ENCODE results near the gene PROX2.

Gene PROX2

DNA sequence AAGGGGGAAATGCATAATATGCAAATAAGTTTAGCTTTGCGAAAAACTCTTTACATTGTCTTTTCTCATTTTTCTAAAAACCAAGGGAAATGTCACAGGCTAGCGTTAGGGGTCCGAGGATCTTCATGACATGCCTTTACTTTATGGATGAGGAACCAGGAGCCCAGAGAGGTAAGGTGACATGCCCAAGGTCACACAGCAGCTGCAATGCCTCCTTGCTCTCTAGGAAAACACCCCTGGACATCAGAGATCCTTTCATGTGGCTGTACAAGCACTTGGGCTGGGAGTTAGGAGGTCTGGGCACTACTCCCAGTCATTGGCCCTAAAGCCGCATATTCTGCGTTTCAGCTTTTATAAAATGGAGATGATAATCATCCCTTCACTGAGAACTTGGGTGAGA, 741 bp downstream of the PROX2 start:
- DNase-seq: no peak

- DNase-seq: no peak
Measured at GRCh38 chr14:74871819-74872218, 4.1 kb downstream of the PROX2 start.

- no peak for DNase-seq
Measured at GRCh38 chr14:74868739-74869138, 7.2 kb downstream of the PROX2 start.

GRCh38 chr14:74867673-74868072, 8.3 kb downstream of the PROX2 start:
- peak; percentile 14 to 38 for DNase-seq

- DNase-seq: no peak
Measured at GRCh38 chr14:74866708-74867389, 9.1 kb downstream of the PROX2 start.

DNA sequence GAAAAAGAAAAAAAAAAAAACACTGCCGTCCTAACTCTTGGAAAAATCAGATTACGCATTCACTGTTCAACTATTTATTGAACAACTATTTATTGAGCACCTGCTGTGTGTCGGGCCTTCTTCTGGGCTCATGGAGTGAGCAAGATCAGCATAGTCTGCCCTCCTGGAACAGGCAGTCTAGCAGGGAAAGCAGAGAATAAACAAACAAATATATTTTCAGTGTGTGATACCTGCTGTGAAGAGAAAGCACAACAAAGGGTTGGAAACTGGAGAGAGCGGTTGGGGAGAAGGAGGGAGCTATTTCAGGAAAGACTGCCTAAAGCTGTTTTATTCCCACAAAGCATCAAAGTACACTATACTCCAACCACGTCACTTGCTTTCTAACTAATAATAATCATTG, 10.8 kb downstream of the PROX2 start:
- no peak for DNase-seq

DNA sequence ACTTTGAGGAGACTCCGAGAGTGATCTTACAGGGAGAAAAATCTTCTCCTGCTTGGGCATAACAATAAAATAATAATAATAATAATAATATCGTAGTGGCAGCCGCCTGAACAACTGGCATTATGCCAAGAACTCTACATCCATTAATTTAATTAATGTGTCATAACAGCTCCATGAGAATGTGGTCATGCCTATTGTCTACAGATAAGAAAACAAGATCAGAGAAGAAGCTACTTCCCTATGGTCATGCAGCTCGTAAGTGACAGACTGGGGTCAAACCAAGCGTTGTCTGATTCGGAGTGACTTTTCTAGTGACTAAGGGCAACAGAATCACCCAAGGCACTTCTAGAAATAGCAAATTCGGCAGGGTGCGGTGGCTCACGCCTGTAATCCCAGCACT, 11.7 kb downstream of the PROX2 start:
- no peak for DNase-seq

- DNase-seq: no peak
Measured at GRCh38 chr14:74863274-74863673, 12.7 kb downstream of the PROX2 start.

- DNase-seq: no peak
Measured at GRCh38 chr14:74861734-74862090, 14.2 kb downstream of the PROX2 start.

GRCh38 chr14:74860899-74861733, 14.8 kb downstream of the PROX2 start:
- DNase-seq: peak; percentile 82 to 88

DNA sequence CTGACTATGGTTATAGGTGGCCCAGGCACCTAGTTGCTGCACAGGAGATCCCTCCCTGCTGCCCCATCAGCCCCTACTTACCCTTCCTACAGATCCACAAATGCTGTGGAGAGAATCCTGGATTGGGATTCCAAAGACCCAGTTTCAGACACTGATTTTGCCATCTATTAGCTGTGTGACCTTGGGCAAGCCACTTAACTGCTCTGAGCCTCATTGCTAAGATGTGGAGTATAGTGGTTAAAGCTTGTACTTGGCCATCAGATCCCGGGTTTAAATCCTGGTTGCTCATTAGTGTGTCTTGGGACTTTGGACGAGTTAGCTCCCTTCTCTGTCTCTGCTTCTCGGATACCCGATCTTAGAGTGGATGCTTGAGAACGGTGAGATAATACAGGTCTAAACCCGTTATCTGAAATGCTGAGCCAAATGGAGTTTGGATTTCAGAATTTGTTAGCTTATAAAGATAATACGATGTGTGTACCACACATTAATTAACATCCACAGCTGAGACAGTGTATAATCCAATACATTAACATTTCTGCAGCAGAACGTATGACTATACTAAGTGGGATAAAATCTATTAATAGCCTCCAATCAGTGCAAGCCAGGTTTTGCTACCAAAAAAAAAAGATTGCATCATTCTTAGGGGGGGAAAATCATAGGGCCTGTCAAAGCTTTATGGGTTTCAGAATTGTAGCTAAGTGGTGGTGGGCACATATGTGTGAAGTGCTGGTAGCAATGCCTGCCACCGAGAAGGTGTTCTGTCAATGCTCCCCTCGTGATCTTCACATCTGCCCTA, 16.0 kb downstream of the PROX2 start:
- no peak for DNase-seq

GRCh38 chr14:74858022-74858421, 17.9 kb downstream of the PROX2 start:
- no peak for DNase-seq

GRCh38 chr14:74856366-74856765, 19.6 kb downstream of the PROX2 start:
- DNase-seq: no peak

GRCh38 chr14:74855945-74856344, 20.0 kb downstream of the PROX2 start:
- DNase-seq: no peak

DNA sequence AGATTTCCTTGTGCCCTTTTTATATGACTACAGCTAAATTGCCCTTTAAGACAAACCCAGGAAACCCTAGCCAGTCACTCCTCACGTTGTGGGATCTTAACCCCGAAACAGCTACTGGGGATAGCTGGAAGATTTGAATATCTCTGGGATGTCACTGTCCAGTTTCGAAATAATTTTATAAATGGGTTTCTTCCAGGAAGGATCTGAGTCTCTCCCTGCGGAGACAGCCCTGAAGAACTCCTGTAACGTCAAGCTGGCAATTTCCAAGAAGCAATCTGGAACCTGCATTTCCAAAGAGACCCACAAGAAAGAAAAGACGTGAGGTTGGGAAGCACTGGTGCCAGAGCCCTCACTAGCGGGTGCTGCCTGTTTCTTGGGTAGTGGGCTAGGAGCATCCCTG, 20.9 kb downstream of the PROX2 start:
- no peak for DNase-seq

DNA sequence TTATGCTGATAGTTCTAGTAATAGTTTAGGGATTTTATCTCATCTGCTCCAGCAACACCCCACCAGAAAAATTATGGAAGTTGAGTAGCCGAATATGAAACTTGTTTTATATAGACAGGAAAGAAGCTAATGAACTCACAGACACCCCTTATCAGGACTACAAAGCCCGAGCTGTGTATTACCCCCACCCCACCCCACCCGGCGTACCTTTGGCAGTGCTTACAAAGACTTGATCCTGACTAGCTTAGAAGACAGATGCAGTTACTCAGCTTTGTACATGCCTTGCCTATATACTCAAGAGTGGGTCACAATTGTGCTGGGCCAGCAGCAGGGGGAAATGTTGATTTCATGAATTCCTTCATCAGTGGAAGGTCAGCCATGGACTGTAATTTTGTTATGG, 22.4 kb downstream of the PROX2 start:
- DNase-seq: no peak

- DNase-seq: no peak
Measured at GRCh38 chr14:74852922-74853530, 22.9 kb downstream of the PROX2 start.

GRCh38 chr14:74848768-74849167, 27.2 kb downstream of the PROX2 start:
- DNase-seq: no peak

DNA sequence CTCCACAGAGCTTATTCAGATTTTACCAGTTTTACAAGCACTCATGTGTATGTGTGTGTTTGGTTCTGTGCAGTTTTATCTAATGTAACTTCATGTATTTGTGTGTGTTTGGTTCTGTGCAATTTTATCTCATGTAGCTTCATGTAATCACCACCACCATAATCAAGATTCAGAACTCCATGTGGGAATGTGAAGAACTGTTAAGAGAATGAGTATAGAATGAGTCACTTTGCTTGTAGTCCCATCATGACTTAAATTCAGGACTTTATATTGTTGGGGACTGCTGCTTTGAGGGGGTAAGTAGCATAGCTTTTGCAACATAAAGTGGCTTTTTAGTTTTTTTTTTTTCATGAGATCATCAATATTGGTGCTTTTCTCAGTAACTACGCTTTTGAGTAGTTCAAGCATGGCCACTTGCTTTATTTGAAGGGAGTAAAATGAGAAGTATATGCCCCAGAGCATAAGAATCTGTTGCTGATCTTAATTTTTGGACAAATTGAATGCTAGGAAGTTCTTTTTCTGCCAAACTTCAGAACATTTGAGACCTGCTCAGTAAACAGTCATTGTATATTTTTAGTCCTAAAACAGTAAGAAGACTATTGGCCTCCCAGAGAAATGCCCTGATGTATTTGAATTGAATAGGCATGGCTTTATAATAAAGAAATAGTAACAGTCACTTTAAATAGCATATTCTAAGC, 28.8 kb downstream of the PROX2 start:
- DNase-seq: no peak

- DNase-seq: no peak
Measured at GRCh38 chr14:74846168-74846567, 29.8 kb downstream of the PROX2 start.

DNA sequence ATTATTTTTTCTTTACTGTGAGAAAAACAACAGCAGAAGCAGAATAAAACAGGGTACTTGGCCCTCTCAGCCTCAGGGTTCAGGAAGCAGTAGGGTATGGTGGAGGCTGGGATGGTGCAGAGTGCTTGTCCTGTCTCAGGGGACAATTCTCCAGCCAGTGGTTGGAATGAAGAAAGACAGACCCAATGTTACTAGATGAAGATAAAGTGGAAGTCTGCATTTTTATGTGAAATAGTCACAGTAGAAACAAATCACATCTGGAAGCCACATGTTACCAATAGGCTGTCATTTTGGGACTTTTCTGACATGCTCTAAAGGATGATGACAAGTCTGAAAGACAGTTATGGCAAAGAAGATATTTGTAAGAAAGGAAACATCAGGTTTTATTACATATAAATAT, 32.3 kb downstream of the PROX2 start:
- no peak for DNase-seq
